GM19240 (cell line): ENCODE measurements around the gene BAIAP2.

ENCODE experiments used
- DNase-seq: peaks from one replicate; pipeline ENCODE4 v3.0.0; 2011; ENCODE audit warnings: low spot score; ENCODE audit not compliant: insufficient read length

BAIAP2 gene

DNA sequence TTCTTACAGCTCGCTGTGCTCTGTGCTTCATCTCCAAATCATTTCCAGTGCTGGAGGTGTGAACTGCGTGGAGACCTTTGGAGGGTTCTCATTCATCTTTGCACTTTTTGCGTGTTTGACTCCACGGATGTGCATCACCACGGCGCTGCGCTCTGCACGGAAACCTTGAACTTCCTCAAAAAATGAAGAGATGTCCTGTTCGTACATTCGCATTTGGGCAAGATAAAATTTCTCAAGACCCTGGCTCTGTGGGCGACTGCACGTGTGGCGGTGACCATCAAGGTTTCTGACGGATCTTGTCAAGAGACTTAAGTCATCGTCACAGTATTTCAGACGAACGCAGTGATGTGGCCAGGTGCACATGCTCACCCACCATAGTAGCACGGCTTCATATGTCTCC is 120.0 kb downstream of the BAIAP2 start:
- no peak for DNase-seq

DNA sequence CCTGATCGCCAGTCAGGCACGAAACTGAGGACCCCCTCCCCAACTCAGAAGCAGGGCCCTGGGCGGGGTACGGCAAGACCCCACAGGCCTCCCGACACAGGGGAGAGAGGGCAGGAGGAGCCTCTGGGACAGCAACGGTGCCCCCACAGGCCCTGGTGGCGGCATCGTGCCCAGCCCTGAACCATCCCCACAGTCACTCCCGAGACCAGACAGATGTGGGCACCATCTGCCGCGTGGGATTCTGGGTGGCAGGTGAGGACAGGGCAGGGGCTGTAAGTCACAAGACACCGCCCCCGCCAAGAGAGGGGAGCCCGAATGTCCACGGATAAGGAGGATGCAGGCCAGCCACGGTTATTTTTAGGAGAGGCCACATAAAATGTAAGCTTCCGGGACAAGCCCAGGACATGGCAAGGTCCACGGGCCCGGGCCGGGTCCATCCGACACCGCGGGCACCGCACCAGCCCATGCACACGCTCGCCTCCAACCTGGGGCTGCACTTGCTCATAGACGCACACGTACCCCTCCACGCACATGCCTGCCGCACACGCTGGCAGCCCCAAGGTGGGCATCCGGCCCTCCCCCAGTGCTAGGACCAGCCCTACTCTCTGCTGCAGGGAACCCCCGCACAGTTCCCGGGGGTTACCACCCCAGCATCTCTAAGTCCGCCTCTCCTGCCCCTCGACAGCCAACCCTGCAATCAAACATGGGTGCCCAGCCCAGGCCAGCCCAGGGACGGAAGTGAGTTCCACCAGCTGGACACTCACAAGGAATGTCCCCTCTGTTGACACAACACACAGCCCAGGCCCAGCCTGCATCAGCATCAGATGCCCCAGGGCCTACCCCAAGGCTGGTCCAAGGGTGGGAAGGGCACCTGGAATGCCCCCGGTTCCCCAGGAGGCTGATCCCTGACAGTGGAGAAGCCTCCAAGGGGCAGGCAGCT is 122.2 kb downstream of the BAIAP2 start:
- DNase-seq = no peak

DNA sequence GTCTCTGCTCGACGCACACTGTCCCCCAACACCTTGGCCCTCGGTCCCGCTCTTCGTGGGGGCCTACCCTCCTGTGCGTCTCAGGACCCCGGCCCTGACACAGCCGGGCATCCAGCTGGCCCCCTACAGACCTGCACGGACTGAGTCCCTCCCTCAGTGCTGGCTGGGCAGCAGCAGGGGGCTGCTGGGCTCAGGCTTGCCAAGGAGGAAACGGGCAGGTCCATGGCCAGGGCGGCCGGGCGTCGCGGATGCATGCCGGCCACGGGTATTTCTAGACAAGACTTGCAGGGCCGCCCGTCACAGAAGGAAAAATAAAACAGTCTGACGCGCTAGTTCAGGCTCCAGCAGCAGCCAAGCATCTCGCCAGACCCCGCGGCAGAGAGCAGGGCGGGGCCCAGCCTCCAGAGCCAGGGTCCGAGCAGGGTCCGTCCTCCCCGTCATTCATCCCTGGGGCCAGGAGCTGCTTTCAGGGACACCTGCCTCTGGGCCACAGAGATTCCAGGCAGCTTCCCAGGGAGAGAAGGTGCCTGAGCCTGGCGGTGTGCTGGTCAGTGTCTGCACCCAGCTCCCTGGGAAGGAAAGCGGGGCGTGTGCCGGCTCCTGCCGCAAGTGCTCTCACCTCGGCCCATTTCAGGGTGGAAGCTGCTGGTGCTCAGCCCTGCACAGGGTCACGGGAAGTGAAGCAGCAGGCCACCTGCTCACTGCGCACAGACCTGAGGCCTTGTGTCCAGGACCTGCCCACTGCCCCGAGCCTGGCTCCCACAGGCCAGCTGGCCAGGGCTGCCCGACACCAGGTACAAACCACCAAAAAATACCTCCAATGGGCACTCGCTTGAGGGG is 123.1 kb downstream of the BAIAP2 start:
- DNase-seq = no peak

DNA sequence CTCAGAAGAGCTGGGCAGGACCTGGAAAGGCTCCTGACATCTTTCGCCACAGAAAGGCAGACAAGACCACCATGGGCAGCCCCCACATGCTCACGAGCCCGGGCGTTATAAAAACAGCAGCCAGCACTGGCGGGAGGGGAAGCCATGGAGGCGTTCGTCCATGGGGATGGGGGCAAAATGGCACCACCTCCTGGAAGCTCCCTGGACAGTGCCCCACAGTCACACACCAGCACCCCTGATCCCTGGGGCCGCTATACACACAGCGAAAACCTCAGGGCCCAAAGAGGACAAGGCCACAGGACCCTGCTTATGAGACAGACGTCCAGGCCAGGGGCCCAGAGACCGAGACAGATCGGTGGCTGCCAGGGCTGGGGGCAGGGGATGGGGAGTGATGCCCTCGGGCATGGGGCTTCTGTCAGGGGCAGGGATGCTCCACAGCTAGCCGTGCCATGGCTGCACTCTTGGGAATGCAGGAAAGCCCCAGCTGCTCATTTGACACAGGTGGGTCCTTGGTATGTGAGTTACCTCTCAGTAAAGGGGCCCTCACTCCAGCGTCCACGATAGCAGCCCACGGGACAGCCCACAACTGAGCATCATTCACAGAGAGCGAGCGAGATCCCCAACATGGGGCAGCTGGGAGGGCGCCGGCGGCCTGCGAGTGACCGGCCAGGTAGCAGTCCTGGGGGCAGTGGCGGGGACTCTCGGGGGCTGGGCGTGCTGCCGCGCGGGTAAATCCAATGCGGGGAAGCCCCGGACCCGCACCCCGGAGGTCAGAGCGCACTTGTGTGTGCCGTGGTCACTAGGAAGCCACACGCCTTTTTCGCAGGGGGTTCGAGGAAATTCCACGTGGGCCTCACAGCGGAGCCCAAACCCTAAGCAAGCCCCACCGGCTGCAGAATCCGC is 124.0 kb downstream of the BAIAP2 start:
- DNase-seq = no peak

DNA sequence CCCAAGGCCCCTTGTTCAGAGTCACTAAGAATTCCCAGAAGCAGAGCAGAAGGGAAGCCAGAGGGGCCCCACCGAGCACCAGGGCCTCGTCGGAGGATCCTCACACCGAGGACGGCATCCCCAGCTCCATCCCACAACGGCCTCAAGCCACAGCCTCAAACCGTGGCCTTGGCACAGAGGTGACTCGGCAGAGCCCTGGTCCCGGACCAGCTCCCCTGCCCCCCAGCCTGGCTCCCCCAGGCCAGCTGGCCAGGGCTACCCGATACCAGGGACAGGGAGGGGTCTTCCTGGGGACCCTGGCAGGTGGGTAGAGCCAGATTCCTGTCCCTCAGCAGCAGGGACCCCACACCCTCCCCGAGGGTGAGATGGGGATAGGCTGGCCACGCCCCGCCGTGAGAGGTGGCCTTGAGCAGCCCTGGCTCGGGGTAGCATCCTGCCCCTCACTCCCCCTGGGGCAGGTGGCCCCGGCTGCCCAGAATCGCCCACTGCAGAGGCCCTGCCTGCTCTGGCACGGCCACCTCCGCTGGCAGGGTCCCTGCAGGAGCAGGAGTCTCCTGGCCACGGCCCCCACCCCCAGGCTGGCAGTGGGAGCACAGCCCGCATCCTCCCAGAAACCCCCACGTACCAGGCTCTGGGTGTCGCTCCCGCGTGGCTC is 124.8 kb downstream of the BAIAP2 start:
- DNase-seq = no peak

DNA sequence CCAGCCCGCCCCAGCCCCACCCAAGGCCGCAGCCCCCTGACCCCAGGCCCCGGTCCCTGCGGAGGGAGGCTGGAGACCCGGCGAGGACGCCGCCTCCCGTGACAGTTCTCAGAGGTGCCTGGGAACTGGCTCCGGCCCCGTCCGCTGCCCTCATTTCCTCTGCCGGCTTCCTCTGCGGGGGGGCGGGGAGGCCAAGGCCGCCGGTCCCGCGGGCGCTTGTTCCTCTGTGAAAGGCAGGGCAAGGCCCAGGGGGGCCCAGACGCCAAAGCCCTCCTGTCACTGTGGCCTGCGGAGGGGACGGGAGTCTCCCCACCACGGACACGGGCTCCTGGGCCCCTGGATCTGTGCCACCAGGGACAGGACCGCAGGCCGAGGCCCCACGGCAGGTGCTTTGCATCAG is 125.4 kb downstream of the BAIAP2 start:
- DNase-seq = no peak

DNA sequence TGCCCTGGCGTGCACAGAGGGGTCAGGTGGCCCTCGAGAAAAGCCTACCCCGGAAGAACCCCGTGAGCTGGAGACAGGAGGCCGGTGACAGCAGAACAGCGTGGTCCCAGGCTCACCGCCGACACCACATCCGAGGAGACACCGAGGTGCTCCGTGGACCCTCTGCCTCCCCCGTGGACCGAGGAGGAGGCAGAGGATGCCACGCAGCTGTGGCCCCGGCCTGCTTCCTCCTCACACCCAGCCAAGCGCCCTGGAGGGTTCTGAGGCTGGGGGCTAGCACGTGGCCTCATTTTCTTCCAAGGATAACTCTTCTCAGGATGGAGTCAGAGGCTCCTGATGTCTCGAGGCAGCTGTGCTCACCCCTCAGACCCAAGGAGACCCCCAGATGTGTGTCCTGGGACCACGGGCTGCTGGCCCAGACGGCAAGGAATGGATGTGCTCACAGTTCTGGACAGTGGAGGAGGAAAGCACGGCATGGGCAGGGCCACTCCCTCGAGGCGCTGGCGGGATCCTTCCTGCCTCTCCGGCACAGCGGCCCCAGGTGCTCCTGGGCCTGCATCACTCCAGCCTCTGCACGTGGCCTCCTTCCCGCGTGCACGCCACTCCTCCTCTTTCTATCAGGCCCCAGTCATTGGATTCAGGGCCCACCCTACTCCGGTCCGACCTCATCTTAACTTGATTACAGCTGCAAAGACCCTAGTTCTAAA is 125.9 kb downstream of the BAIAP2 start:
- no peak for DNase-seq

DNA sequence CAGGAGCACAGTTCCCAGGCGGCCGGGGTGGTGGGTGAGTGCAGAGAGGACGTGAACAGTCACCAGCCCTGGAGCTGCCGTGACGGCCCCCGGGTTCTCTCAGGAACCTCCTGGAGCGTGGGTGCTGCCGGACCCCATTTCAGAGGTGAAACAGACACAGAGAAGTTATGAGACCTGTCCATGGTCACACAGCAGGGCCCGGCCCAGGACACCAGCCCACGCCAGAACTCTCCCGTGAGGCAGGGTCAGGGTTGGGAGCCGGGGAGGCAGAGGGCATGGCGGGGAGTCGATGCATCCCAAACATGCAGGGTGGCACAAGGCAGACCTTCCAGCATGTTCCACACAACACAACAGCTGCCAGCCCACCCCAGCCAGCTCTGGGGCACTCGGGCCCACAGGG is 126.6 kb downstream of the BAIAP2 start:
- DNase-seq = no peak

DNA sequence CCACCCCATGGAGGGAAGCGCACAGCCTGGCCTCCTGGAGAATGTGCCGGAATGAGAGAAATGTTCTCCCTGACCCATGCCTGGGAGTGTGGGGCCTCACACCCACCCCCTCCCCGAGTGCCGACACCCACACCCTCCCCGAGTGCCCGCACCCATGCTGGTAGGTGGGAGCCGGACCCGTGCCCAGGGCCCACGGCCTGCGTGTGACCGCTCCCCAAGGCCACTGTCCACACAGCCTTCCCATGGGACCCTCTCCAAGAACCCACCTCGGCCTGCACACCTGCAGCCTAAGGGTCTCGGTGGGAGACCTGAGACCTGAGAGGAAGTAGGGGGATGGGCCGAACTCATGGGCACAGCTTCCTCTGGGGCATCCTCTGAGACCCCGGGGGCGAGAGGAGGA is 127.0 kb downstream of the BAIAP2 start:
- no peak for DNase-seq

DNA sequence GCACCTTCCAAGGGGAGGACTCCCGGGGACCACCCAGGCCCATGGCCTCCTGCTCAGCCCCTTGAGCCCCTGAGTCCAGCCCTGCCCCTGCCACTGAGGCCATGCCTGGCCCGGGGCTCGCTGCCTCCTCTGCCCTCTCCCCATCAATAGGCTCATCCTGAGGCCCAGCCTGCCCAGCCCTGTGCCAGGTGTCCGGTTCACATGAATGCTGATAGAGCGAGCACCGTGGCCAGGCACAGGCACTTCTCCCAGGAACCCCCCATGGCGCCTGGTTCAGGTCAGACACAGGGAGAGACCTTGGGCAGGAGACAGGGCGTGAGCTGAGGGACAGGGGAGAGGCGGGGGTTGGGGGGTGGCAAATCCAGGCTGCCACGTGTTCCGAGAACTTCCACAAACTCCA is 127.5 kb downstream of the BAIAP2 start:
- no peak for DNase-seq

DNA sequence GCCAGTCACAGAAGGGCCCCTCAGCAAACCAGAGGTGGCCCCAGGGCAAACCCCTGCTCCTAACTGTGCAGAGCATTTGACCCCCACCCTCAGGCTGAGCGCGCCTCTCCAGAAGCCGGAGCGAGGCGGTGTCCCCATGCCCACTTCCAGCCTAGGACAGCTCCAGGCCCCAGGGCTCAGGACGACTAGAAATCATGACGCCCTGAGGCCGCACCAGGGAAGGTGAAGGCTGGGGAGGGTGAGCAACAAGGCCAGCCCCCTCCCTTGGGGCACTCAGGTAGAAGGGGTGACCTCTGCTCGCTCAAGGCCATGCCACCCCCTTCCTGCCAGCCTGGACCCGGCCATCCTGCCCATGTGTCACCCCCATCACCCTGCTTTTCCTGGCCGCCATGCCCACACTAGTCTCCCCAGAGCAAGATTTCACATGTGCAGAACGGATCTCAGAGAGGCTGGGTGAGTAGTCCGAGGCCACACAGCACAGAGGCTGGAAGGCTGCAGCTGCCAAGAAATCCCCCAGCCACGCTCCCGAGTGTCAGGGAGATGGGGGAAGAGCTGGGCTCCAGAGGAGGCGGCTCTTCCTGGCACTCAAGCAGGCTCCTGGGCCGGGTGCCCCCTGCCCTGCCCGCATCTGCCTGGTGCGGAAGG is 128.2 kb downstream of the BAIAP2 start:
- no peak for DNase-seq

DNA sequence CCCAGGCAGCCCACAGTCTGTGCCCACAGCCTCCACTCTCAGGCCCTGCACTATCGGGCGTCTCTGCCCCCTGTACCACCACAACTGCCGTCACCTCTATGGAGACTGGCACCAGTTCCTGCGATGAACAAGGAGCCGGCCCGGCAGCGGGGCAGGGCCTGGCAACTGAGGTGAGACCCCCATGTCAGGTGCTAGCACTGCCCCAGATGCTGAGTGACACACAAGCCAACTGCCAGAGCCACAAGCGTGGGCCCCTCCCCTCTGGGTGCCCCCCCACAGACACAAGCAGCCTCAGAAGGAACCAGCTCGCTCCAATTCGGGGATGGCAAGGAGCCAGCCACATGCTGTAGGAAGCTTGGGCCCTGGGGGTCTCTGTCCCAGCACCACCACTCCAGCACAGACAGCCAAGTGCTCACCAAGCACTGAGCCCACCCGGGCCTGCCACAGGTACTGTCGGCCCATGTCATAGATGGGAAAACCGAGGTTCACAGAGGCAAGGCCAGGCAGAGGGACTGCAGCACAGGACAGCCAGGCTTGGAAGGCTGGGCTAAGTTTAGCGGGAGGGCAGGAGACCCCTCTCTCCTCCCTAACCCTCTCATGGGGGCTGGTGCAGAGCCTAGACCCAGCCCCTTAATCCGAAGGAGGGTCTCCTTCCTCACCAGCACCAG is 128.9 kb downstream of the BAIAP2 start:
- no peak for DNase-seq

DNA sequence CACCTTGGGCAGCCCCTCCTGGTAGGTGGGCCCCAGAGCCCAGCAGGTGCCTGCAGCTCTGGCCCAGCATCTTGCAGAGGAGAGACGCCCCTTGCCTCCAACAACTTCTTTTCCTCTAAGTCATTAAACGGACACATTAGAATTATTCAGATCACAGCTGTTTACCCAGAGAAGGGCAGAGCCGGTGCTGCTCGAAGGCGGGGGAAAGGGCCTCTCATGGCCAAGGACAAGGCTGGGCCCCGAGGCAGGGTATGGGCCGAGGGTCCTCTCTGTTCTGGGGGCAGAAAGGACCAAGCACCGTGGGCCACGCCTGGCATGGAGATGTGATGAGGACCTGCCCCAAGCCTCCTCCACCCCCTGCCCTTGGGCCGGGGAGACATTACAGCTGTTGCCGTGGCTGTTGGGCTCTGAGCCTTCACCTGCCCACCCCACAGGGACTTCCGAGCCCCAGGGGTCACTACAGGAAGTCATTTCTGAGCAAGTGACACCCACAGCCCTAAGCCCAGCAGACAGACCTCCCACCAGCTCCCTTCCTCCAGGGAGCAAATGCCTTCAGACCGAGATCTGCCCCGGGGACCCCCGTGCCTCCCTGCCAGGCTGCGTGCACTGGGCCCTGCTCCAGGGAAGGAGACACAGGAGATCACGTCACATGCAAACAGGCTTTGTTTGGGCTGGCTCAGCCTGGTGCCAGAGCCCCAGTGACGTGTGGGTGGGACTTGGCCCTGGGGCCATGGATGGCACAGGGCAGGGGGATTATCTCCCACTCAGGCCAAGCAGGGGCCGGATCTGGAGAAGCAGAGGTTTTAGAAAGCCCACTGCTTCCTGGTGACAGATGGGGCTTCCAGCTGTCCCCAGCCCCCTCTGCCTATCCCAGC is 129.7 kb downstream of the BAIAP2 start:
- no peak for DNase-seq

DNA sequence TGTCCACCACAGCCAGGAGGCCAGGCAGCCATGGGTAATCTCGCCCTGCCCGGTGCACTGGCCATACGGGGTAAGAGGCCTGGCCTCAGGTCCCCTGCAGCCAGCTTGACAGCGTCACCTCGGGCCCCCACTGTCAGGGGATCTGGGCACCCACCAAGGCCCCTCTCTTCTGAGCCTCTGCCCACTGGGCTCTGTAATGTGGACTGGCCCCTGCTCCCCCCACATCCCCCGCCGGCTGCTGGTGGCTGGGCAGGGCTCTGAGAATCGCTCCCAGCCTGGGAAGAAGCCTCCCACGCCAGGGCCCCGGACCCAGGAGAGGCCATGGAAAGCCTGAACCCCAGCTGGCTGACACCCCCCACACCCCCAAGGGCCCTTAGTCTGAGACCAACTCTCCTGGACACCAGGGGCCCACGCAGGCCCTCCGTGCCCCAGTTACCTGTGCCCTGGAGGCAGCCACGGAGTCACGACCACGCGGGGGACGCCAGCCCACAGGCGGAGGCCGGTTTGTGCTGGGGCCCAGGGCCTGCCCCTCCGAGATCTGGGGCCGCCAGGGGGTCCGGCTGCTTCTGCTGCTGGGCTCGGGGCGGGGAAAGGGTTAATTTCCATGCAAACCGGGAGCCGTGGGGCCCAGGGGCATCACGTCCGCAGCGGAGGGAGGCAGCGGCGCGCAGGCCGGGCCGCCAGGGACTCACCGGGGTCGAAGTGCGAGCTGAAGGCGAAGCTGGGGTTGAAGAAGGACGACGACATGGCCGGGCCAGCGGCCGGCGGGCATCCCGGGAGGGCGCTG is 130.5 kb downstream of the BAIAP2 start, which contains the start of gene PVALEF:
Gene PVALEF (plus strand): TSS at position 262 of the 787 bp plus-strand sequence. CDS start 15,720 bp downstream, outside the sequence.
- no peak for DNase-seq

DNA sequence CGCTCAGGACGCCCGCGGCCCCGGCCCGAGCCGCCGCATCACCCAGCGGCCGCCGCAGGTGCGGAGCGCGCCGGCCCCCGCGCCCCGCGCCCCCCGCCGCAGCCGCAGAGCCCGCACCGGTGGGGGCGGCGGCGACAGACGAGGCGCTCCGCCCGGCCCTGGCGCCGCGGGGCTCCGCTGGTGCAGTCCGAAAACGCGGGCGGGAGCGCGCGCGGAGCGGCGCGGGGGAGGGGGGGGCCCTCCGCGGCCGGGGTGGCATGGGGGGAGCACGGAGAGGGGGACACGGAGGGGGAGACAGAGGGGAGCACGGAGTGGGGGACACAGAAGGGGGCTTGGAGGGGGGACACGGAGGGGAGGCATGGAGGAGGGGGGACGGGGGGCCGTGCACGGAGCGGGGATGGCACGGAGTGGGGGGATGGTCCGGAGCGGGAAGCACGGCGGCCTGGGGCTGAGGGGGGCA is 131.1 kb downstream of the BAIAP2 start, which contains the start of gene AATK:
Gene AATK (minus strand): TSS at position 189 of the 460 bp plus-strand sequence. CDS start 229 bp downstream, outside the sequence.
- no peak for DNase-seq
